ENCODE data around the gene LRRC23. TPM values are rescaled to one million over a fixed set of nuclear protein-coding genes. Genes with fewer than 3 reads are reported as not detected.

LRRC23 gene
- total and polyA plus RNA-seq, 2 of the 13 experiments (the other 11 are each of a cell fraction or from before 2014, with no cell fraction given): 6.0 to 7.8 TPM

GRCh38 chr12:6867413-6868210 lies 37.0 kb upstream of the LRRC23 start, which contains the start of gene TPI1 (continued):
- no peak for TF ChIP-seq KMT2A (CRISPR knock-in tag; IDR thresholded peaks at IDR 0.05)
- TF ChIP-seq ZNF451 (CRISPR knock-in tag; IDR thresholded peaks at IDR 0.05): no peak
- TF ChIP-seq ZNF562 (CRISPR knock-in tag; IDR thresholded peaks at IDR 0.05; ENCODE audit: borderline replicate concordance): no peak
- no peak for TF ChIP-seq DDIT3 (CRISPR knock-in tag; IDR thresholded peaks at IDR 0.05)
- peak; percentile 66; the same call in 1 of the 2 replicates for TF ChIP-seq MAF1 (CRISPR knock-in tag; IDR thresholded peaks at IDR 0.05; ENCODE audit: borderline replicate concordance)
- 0 out of 2 replicates have a peak, but pooled peaks have one; percentile 45 for TF ChIP-seq ZNF780A (CRISPR knock-in tag; IDR thresholded peaks at IDR 0.05)
- TF ChIP-seq ZNF768 (CRISPR knock-in tag; IDR thresholded peaks at IDR 0.05): peak; percentile 63
- peak; percentile 57; the same call in 1 of the 2 replicates for TF ChIP-seq KLF11 (CRISPR knock-in tag; IDR thresholded peaks at IDR 0.05)
- no peak for TF ChIP-seq ZBTB3 (CRISPR knock-in tag; IDR thresholded peaks at IDR 0.05; ENCODE audit: borderline replicate concordance, low read depth)
- peak; percentile 45; the same call in 1 of the 2 replicates for TF ChIP-seq CREBL2 (CRISPR knock-in tag; IDR thresholded peaks at IDR 0.05; ENCODE audit: borderline replicate concordance)
- TF ChIP-seq TBL1XR1 (IDR thresholded peaks at IDR 0.05; ENCODE audit: borderline replicate concordance, low read length, partially characterized antibody): no peak
- TF ChIP-seq SMYD3 (CRISPR knock-in tag; IDR thresholded peaks at IDR 0.05): no peak; the same call in 1 of the 2 replicates
- no peak; the same call in 1 of the 2 replicates for TF ChIP-seq ZNF558 (CRISPR knock-in tag; IDR thresholded peaks at IDR 0.05; ENCODE audit: borderline replicate concordance)
- no peak for TF ChIP-seq ZNF282 (IDR thresholded peaks at IDR 0.05; ENCODE audit: partially characterized antibody)
- TF ChIP-seq ZNF720 (CRISPR knock-in tag; IDR thresholded peaks at IDR 0.05): no peak
- peak; percentile 77 for TF ChIP-seq MAX (IDR thresholded peaks at IDR 0.05)
- TF ChIP-seq SRSF9 (IDR thresholded peaks at IDR 0.05; ENCODE audit: borderline replicate concordance, insufficient read depth, low read depth, low read length, poor library complexity, severe bottlenecking): no peak
- TF ChIP-seq ZNF724P (CRISPR knock-in tag; IDR thresholded peaks at IDR 0.05; ENCODE audit: borderline replicate concordance): peak; percentile 63
- peak; percentile 36 for TF ChIP-seq NR0B2 (CRISPR knock-in tag; IDR thresholded peaks at IDR 0.05)
- TF ChIP-seq GMEB1 (CRISPR knock-in tag; IDR thresholded peaks at IDR 0.05; ENCODE audit: borderline replicate concordance): 0 out of 2 replicates have a peak, but pooled peaks have one; percentile 69
- TF ChIP-seq MIXL1 (CRISPR knock-in tag; IDR thresholded peaks at IDR 0.05): 0 out of 2 replicates have a peak, but pooled peaks have one; percentile 21
- peak; percentile 87; the same call in 1 of the 2 replicates for TF ChIP-seq ATF6 (CRISPR knock-in tag; conservative IDR thresholded peaks at IDR 0.05)
- no peak for TF ChIP-seq FIP1L1 (IDR thresholded peaks at IDR 0.05; ENCODE audit: borderline replicate concordance, insufficient read depth, low read depth, low read length)
- no peak for TF ChIP-seq ZNF788 (CRISPR knock-in tag; IDR thresholded peaks at IDR 0.05; ENCODE audit: borderline replicate concordance)
- TF ChIP-seq ZSCAN31 (CRISPR knock-in tag; IDR thresholded peaks at IDR 0.05; ENCODE audit: low read depth): no peak; the same call in 1 of the 2 replicates
